Calu3 (cell line): Measurements from ENCODE around the gene LST1. TPM values are rescaled to one million over a fixed set of nuclear protein-coding genes. Genes with fewer than 3 reads are reported as not detected.

Experiments
- Bru-seq: library from RNA; stranded (reverse); fragments of 400-500 nt; gene quantifications from one replicate; lab custom pipeline; 2021; lab: Mats Ljungman, UMichigan
- BruChase-seq, 2 experiments: library from RNA; stranded (reverse); fragments of 400-500 nt; gene quantifications; one replicate each; lab custom pipeline; 2021; lab: Mats Ljungman, UMichigan
- BruUV-seq: library from RNA; stranded (reverse); fragments of 400-500 nt; replicated peaks from 2 replicates; lab custom pipeline; 2021; lab: Mats Ljungman, UMichigan
- CTCF ChIA-PET: fragments of 300-600 bp; sonication (Branson Sonifier 250); formaldehyde crosslinking; loops from one replicate; lab custom pipeline; 2022; ENCODE audit warnings: antibody characterized with exemption; lab: Charles Lee
- DNase-seq: peaks from one replicate; pipeline ENCODE4 v3.0.0; 2022
- H3K27ac Mint-ChIP-seq: one replicate; pipeline ENCODE4 v1.8.0; 2022; ENCODE audit warnings: mixed read lengths; ENCODE audit not compliant: unreplicated experiment
- H3K27me3 Mint-ChIP-seq: one replicate; pipeline ENCODE4 v1.8.0; 2022; ENCODE audit warnings: mixed read lengths; ENCODE audit not compliant: unreplicated experiment
- H3K36me3 Mint-ChIP-seq: one replicate; pipeline ENCODE4 v1.8.0; 2022; ENCODE audit warnings: mild to moderate bottlenecking, moderate library complexity, mixed read lengths; ENCODE audit not compliant: insufficient read depth, unreplicated experiment
- H3K4me1 Mint-ChIP-seq: one replicate; pipeline ENCODE4 v1.8.0; 2022; ENCODE audit warnings: mild to moderate bottlenecking, low read depth, mixed read lengths; ENCODE audit not compliant: unreplicated experiment
- H3K4me3 Mint-ChIP-seq: one replicate; pipeline ENCODE4 v1.8.0; 2022; ENCODE audit warnings: mild to moderate bottlenecking, low read depth, moderate library complexity, mixed read lengths; ENCODE audit not compliant: unreplicated experiment
- H3K9me3 Mint-ChIP-seq: one replicate; pipeline ENCODE4 v1.8.0; 2022; ENCODE audit warnings: low read depth, mixed read lengths; ENCODE audit not compliant: unreplicated experiment
- CTCF ChIP-seq: fragments of 200-600 bp; IDR thresholded peaks from one replicate; pipeline ENCODE4 v1.8.0; 2022; ENCODE audit warnings: antibody characterized with exemption; ENCODE audit not compliant: unreplicated experiment
- intact Hi-C: fragments of 100-400 bp; cut with micrococcal nuclease; formaldehyde crosslinking; loops from one replicate; pipeline ENCODE4 v1.10.0; 2022; ENCODE audit not compliant: unreplicated experiment
- long read RNA-seq: library from polyadenylated mRNA; stranded (forward); transcript quantifications from one replicate; pipeline ENCODE4 v2.0.0, GENCODE V29; 2022
- total RNA-seq: library from RNA; stranded (reverse); gene quantifications from 2 replicates; pipeline ENCODE4 v1.2.3, GENCODE V29; 2022

Gene LST1
- total RNA-seq: 0.94 TPM in 1 of 2 replicates, not detected in the other
- not detected for Bru-seq, nascent RNA
- BruChase-seq, experiment 1, labeled RNA remaining after a 6-hour chase: percentile 18 among the genes with signal in this experiment
- BruChase-seq, experiment 2, labeled RNA remaining after a 2-hour chase: not detected
- long read RNA-seq: 0 reads

DNA sequence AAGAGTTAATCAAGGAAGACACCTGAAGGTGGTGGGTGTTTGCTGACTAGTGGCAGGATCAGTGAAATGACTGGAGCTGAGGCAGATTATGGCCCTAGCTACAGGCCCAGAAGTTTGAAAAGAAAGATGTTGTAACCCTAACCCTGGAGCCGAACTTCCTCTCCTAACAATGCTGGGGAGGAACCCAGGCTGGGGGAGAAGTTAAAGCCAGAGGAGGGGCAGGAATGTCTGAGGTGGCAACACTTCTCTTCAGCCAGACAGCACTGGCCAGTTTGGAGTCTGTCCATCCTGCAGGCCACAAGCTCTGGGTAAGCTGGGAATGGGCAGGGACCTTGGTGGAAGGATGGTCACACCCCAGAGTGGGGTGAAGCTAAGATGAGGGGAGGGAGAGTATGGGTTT is at the start of gene LST1:
Gene LST1, plus strand, starts transcription at position 270 of the 400 bp plus-strand sequence. CDS start 1,023 bp downstream, outside the sequence.
- CTCF ChIA-PET: interaction anchor here (1.2 to 4.3 kb wide), 3 partner anchors 11 to 13 kb away, joined by 3 to 29 read pairs (median 10); no protein-coding TSS in a partner anchor
- no TSS peak for BruUV-seq
- no peaks in the 10 kb centered on the region for H3K9me3 Mint-ChIP-seq
- peaks cover 18% of the 10 kb centered on the region for H3K4me1 Mint-ChIP-seq
- no peak within 1 kb of the TSS for H3K4me3 Mint-ChIP-seq
- peaks cover 10% of the 10 kb centered on the region for H3K36me3 Mint-ChIP-seq
- intact Hi-C loops: no loop called here
- no peak for TF ChIP-seq CTCF
- no peak for DNase-seq
- H3K27ac Mint-ChIP-seq: no peak within 1 kb of the TSS
- H3K27me3 Mint-ChIP-seq: peaks cover 48% of the 10 kb centered on the region

DNA sequence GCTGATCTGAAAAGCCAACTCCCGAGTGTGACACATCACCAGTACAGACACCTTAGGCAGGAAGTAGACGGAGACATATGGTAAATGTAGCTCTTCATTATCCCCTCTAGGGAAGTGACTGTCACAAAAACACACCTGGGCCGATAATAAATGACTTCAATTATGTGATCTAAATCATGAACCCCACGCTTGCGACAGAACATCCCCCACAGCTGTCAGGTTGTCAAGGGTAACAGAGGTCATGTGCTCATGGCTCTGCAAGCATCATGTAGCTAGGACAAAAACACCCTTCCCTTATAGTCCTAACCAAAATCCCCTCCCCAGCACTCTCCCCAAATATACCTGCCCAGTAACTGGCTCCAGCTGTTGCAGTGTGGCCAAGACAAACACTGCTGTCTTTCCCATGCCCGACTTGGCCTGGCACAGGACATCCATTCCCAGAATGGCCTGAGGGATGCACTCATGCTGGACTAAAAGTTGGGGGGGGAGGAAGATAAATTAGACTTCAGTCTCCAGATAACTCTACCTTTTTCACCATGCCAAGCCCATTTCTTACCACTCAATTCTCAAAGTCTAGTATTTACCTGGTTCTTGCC is 47.2 kb upstream of the LST1 start:
- peaks cover 90% of the 10 kb centered on the region for H3K36me3 Mint-ChIP-seq
- peaks cover 41% of the 10 kb centered on the region for H3K4me1 Mint-ChIP-seq
- CTCF ChIA-PET: interaction anchor here (1.5 kb wide), 1 partner anchor 44 kb away, joined by 4 read pairs; no protein-coding TSS in a partner anchor
- H3K27me3 Mint-ChIP-seq: no peaks in the 10 kb centered on the region
- no peaks in the 10 kb centered on the region for H3K9me3 Mint-ChIP-seq
- H3K4me3 Mint-ChIP-seq: peak overlapping the region; percentile 70
- BruUV-seq: no TSS peak
- no peak for TF ChIP-seq CTCF
- intact Hi-C loops: no loop called here
- peak overlapping the region; percentile 88 for H3K27ac Mint-ChIP-seq
- no peak for DNase-seq

DNA sequence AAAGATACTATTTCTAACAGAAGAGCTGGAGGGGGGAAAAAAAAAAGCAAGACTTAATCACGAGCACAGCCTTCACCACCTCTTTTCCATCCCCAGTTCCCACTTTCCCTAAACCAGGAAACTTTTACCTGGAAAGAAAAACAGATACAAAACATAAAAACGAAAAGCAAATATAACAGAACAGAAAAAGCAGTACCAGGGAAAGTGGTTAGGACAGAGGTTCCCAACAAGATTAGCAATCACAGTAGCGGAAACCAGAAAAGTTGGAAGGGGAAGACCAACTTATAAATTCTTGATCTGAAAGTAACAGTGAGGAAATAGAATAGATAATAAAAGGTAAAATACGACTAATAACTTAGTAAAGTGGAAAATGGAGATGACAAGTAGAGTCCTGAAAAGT is 45.4 kb upstream of the LST1 start:
- Mint-ChIP-seq H3K27ac (peak overlapping the region; percentile 88), H3K4me3 (peak overlapping the region; percentile 70), H3K9me3 (no peaks in the 10 kb centered on the region), H3K36me3 (peaks cover 72% of the 10 kb centered on the region), H3K4me1 (peaks cover 36% of the 10 kb centered on the region), H3K27me3 (no peaks in the 10 kb centered on the region)
- no peak for DNase-seq
- CTCF ChIA-PET: interaction anchor here (1.0 to 3.3 kb wide), 9 partner anchors 11 to 197 kb away, joined by 3 to 16 read pairs (median 7); partner anchors contain the start of genes MCCD1 and MICB
- TF ChIP-seq CTCF: no peak
- no TSS peak for BruUV-seq
- intact Hi-C loops: loop anchor here (1.0 kb wide), 2 partner anchors 43 to 47 kb away; no protein-coding TSS in a partner anchor

DNA sequence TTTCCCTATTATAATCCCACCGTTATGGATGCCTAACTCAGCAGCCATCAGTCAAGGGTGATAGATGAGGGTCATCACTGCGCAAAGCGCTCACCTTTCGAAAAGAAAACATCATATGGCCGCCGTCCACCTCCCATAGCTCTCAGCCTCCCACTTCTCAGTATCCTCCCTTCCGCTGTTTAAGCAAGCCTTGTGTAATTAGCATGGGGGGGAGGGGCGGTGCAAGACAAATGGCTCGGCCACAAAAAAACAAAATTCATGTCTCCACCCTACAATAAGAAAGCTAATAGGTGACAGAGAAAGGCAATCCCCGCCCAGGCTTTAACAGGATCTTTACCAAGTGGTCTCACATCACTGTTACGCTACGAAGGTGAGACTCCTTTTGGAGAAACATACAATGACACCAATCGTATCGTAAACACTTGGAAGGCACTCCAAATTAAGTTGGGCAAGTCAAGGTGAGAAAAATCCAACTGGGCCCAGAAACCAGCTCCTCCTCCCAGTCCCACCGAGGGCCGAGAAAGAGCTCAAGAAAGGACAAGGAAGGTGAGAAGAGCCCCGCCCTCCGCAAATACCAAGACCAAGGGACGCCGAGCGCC is 44.9 kb upstream of the LST1 start:
- intact Hi-C loops: loop anchor here (1.0 kb wide), 1 partner anchor 48 kb away; no protein-coding TSS in a partner anchor
- BruUV-seq: TSS peak; percentile 67

More for the DNA sequence above, 44.9 kb upstream of the LST1 start:
- peak overlapping the region; percentile 70 for H3K4me3 Mint-ChIP-seq
- H3K4me1 Mint-ChIP-seq: peaks cover 34% of the 10 kb centered on the region
- CTCF ChIA-PET: interaction anchor here (1.0 to 3.3 kb wide), 12 partner anchors 10 to 196 kb away, joined by 3 to 16 read pairs (median 7); partner anchors contain the start of genes C6orf47, MCCD1 and MICB
- peaks cover 67% of the 10 kb centered on the region for H3K36me3 Mint-ChIP-seq
- no peak for TF ChIP-seq CTCF
- peak; percentile 69 for DNase-seq
- no peaks in the 10 kb centered on the region for H3K27me3 Mint-ChIP-seq
- H3K9me3 Mint-ChIP-seq: no peaks in the 10 kb centered on the region
- H3K27ac Mint-ChIP-seq: peak overlapping the region; percentile 88
